Activated CD4-positive, alpha-beta T cell treated with anti-CD3 and anti-CD28 coated beads for 48 hours (primary cell): Measurements from ENCODE around the gene DDX41.
"Not testable (repeated sequence)": the region's sequence is repeated elsewhere in the genome, so short reads cannot be mapped to it uniquely, and the experiment has no call there.

ENCODE experiments used
- DNase-seq: peaks from one replicate; pipeline ENCODE4 v3.0.0-alpha.2; 2020

Gene DDX41

DNA sequence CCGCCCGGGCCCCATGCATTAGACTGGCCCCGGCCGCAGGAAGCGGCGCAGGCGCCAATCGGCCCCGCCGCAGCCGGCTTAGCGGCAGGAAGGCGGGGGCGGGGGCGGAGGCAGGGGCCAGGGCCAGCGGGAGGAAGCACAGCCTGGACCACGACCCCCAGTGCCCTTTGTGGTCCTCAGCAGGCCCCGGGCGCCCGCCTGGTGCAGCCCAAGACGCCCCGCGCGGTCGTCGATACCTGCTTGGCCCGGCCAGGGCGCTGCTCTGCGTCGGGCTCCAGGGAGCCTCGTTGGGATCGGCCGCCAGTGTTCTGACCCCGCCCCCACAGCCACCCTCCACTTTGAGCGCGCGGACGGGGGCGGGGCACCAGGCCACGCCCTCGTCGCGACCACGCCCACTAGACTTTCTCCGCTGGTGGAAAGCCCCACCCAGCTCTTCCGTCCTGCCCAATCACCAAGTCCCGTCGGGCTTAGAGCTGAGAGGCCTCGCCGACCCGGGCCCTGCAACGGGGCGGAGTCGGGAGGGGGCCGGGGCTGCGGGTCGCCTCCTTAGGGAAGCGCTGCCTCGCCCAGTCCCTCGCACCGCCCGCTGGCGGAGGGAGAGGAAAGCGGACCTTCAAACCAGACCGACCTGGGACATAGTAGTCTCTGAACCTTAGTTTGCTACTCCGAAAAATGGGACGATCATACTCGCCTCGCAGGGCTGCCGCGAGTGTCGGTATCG, 19.3 kb downstream of the DDX41 start, which contains the start of gene PDLIM7:
Gene PDLIM7 (minus strand): TSS at position 313 of the 721 bp plus-strand sequence. CDS start 1,092 bp downstream, outside the sequence.
- peak; percentile 97 for DNase-seq

DNA sequence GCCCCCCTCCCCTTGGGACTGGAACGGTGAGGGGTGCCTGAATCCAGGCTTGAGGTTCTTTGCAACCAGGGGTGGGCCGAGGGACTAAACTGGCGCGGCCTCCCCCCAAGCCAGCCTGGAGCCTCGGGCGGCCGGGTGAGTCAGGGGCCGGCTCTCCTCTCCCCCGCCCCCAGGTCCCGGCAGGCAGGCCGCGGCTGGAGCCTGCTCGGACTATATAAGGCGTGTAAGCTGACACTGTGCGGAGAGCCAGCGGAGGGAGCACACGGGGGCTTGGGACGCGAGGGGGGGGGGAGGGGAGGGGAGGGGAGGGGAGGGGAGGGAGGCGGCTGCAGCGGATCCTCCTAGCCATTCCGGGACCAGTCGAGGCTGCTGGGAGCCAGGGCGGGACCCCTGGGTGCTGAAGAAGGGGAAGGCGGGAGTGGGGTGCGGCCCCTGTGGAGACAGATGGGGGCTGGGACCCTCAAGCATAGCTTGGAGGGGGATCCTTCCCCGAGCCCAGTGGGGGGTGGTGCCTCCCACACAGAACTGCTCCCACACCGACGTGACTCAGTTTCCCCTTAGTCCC, 20.0 kb downstream of the DDX41 start:
- DNase-seq = no peak

DNA sequence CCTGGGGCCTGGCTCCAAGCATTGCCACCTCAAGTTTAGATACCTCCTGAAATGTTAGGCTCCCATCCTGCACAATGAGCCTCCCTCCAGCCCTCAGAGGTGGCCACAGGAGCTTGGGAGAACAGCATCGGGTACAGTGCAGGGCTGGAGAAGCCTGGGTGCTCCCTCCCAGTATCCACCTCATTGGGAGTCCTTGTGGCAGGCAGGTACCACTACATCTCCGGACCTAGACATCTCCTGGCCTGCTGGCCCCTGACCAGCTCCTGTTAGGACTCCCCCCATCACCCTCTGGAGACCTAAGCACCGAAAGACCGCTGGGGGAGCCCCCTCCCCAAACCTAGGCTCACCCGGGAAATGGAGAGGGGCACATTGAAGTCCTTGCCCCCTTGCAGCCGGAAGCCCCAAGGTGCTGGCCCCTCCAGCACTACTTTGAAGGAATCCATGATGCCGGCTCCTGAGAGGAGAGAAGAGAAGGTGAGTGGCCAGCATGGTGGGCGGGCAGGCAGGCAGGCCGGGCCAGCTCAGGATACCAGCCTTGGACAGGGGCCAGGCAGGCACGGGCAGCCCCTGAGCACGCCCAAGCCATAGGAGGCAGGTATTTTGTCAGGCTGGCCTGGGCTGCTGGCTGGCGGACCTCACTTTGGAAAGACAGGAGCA, 20.6 kb downstream of the DDX41 start:
- DNase-seq = no peak

DNA sequence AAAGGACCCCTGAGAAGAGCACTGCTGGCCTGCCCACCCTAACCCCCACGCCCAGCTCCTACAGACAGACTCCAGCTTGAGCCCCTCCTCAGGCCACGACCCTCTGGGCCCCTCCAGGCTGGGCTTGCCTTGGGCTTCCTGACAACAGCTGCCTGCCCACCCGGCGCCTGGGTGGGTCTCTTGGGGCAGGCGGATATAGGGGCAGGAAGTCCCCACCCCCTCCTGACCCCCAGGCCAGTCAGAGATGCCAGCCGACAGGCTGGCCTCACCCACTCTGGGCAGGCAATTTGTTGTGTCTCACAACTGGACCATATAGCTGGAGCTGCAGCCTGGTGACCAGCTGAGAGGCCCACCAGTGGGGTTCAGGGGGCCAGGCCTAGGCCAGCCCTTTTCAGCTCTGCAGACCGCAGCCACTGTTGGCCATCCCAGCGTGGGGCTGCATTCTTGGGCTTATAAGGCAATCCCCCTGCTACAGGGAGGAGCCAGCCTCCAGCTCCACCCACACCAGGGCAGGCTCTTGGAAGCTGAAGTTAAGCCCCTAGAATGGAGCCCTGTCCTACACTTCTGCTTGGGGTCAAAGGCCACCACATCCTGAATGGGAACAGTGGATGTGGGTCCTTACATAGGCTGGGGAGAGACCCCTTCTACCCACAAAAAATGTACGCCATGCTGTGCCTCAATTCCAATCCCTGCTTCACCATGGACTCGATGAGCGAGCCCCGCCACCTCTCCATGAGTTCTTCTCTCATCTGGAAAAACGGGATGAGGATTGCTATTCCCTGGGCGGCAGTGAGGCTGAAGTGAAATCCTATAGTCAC, 21.3 kb downstream of the DDX41 start:
- no peak for DNase-seq

DNA sequence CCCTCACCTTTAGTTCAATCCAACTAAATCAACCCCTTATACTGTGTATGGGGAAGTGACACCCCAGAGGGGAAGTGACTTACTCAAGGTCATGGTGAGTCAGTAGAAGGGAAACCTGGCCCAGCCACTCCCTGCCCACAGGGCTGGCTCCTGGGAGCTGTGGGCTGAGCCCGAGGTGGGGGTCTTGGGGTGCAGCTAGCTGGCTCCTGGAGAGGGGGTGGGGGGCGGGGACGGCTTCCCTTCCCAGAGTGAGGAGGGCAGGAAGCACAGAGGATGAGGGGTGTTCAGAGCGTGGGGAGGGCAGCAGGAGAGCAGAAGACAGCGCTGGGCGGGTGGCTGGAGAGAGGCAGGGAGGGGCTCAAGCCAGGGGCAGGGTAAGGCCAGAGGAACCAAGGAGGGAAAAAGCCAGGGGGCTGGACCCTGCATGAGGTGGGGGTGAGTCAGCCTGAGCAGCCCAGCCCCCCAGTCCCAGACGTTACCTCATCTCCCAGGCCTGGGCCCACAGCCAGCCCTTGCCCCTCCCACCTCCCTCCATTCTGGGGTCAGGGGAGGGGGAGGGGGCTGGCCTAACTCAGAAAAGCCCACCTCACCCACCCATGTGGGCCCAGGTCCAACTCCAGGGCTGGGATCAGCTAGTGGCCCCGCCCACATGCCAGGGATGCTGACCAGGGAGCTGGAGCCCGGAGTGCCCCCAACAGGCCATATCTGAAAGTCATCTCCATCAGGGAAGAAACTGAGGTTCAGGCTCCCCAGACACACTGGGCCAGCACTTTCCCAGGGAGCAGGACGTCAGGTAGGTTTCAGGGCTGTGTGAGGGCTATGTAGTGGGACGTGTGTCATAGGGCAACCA, 22.2 kb downstream of the DDX41 start:
- peak; percentile 55 for DNase-seq

DNA sequence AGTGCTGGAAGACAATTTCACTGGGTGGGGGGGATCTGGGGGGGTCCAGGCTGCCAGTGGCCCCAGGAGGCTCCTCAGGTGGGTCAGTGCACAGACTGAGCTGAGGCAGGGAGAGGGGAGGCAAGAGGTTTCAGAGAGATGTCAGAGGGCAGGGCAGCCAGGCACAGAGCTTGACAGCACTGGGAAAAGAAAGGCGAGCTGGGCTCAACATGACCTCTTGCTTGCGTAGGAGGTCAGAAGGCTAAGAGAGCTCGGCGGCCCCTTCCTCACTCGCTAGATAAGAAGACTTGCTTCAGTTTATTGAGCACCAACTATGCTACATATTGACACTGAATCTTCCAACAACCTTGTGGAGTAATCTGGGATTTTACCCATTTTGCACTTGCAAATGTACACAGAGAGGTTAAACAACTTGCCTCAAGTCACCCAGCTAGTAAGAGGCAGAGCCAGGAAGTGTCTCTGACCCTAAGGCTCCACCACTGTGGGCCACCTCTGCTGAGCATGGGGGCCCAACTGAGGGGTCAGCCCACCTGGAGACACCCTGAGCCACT, 22.9 kb downstream of the DDX41 start:
- DNase-seq = no peak

DNA sequence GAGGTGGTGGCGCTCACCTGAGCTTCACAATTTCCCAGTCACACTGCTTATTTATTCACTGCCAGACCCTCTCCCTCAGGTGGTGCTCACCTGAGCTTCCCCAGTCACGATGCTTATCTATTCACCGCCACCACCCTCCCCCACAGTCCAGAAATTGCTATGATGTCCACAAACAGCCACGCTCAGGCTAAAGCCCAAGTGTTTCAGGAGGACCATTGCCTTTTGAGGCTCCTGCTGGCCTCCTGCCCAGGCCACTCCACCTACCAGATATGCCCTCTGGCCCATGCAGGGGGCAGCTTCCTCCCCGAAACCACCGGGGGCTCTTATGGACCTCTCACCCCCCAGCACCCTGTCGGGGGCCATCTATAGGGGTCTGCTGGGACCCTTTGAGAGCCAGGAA, 23.9 kb downstream of the DDX41 start:
- no peak for DNase-seq

DNA sequence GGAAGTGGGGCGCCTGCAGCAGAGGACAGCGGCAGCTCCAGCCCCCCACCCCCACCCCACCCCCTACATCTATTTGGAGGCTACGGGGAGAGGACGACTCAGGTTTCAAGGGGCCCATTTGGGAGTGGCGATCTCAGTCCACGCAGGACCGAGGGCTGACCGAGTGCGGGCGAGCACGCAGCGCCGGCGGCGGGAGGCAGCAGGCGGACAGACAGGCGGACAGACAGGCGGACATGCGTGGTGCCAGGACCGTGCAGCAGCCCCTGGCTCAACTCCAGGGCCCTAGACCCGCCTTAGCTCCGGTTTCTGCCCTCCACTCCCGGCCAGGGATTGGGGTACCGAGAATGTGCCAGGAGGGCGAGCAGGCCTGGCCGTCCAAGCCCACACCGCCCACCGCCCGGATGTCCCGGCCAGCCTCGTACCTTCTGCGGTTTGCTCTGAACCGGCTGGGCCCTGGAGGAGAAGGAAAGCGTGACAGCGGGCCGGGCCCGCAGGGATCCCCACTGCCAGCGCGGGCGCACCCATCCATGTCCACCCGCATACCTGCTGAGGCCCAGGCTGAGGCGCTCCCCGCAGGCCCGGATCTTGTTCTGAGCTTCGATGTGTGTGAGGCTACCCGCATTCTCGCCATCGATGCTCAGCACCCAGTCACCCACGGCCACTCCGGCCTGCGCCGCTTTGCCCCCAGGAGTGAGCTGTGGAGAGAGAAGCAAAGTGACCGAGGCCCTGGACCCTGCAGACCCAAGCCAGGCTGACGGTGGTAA, 24.6 kb downstream of the DDX41 start:
- no peak for DNase-seq

DNA sequence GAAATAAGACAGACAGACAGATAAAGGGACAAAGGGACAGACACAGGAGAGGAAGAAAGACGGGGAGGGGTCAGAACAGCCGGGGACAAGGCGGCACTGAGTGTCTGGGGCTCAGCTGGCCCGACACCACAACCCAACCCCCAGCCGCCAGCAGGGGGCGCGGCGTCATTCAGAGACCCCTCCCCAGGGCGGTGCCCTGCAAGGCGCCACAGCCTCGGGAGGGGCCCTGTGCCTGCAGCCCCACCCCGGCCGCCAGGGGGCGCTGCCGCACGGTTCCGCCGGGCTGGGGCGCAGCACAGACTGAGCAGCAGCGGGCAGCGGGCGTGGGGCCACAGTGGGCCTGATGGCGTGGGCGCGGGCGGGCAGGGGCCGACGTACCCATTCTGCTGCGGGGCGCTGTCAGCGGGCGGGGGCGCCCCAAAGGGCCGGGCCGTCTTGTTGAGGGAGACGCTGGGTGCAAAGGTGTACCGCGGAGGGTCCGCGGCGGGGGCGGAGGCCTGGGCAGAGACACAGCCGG, 25.3 kb downstream of the DDX41 start:
- peak; percentile 70 for DNase-seq

DNA sequence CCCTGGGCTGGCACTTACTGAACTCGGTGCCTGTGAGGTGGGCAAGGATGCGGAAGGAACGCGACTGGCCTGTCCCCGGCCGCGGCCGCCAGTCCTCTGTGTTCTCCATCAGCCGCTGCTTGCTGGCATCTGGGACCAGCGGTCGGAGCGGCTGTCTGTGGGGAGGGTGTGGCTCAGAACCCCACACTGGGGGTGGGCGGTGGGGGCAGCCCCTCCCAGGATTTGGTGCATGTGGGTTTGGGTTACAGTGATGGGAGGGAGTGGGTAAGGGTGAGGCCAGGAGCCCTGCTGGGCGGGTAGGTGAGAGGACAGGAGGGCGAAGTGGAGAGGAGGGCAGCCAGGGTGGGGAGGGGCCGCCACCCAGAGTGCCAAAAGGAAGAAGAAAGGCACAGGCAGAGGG, 25.8 kb downstream of the DDX41 start:
- DNase-seq = no peak

DNA sequence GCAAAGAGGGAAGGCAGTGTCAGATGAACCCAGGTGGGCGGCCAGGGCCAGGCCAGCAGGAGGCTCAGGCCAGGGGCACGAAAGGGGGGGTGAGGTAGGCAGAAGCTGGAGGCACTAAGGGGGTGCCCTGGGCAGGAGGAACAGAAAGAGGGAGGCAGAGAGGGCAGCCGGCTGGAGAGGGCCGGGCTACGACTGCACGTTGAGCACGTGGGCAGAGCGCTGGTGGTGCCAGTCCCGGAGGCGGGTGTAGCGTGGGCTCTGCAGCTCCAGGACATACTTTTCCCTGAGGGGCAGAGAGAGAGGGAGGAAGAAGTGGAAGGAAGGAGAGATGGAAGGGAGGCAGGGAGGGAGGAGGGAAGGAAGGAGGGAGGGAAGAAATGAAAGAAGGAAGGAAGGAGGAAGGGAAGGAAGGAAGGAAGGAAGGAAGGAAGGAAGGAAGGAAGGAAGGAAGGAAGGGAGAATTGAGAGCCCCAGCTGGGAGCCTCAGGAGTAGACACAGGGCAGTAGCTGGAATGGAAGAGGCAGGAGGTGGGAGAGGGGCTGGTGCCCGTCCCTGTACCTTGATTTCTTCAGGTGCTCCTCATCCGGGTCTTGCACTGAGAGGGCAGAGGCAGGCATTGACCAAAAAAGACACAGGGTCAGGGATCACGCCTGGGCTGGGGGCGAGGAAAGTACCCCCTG, 26.3 kb downstream of the DDX41 start:
- no peak for DNase-seq

DNA sequence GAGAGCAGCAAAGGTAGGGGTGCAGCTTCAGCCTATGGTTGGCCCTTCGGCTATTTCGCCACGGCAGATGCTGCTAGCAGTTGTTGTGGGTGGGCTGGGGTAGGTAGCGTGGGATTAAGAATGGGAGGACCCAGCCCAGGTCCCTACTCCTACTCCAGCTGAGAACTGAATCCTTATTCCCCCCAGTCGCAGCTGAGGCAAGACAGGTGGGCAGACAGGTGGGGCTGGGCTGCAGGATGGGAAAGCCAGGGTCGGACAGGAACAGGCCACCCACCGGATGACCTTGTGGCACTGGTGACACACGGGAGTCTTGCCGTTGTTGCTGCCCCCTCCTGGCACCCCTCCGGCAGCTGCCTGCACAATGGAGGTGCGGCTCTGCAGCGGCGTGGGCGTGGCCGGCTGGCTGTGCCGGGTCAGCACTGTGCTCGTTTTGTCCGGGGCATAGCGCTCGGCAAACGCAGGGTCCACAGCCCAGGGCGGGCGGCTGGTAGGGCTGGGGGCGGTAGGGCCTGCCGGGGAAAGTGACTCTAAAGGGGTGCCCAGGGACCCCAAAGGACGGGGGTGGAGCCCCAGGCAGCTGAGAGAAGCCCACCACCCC, 27.5 kb downstream of the DDX41 start:
- DNase-seq = no peak

DNA sequence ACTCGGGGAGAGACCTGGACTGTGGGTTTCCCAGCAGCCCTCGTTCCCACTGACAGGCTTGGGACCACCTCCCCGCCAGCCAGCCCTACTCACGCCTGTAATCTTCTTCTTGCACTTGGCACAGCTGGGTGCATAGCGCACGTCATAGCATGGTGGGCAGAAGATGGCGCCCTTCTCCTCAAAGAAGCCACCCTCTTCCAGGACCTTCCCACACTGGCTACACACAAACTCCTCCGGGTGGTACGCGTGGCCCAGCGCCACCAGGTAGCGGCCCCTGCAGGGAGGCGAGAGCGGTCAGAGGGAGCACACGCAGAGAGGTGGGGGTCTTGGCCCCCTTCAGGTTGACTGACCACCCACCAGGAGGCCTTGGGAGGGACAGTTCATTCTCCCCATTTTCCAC, 28.8 kb downstream of the DDX41 start:
- no peak for DNase-seq

DNA sequence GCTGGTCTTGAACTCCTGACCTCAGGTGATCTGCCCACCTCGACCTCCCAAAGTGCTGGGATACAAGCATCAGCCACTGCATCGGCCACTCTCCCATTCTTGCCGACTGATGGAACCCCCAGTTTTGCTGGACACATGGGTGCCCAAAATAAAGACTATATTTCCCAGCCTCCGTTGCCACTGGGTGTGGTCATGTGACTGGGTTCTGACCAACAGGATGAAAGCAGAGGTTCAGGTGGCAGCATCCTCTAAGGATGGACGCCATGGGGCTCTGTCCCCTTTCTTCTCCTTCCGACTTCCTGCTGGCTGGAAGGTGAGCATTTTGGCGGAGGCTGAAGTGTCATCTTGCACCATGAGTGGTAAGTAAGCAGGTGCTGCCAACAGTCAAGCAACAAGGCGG, 29.6 kb downstream of the DDX41 start:
- no peak for DNase-seq

DNA sequence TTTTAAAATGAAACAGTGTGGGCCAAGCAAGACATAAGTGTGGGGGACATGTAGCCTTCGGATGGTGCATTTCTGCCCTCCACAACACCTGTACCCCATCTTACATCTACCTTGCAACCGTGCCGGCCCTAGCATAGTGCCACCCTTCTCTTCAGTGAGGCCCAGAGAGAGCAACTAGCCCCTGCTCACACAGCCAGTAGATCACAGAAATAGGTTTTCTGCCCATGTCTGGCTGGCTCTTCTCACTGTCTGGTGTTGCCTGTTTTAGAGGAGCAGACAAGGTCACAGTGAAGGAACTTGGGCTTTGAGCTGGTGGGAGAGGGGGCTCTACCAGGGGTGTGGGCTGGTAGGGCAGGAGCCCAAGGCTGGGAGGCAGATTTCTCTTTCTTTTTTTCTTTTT, 30.5 kb downstream of the DDX41 start:
- no peak for DNase-seq

DNA sequence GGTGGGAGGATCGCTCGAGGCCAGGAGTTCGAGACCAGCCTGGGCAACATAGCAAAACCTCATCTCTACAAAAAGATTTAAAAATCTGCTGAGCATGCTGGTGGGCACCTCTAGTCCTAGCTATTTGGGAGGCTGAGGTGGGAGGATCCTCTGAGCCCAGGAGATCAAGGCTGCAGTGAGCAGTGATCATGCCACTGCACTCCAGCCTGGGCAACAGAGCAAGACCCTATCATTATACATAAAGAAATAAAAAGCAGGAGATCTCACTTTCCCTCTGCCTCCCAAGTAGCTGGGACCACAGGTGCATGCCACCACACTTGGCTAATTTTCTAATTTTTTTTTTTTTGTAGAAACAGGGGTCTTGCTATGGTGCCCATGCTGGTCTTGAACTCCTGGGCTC, 31.0 kb downstream of the DDX41 start:
- not testable (repeated sequence) for DNase-seq

DNA sequence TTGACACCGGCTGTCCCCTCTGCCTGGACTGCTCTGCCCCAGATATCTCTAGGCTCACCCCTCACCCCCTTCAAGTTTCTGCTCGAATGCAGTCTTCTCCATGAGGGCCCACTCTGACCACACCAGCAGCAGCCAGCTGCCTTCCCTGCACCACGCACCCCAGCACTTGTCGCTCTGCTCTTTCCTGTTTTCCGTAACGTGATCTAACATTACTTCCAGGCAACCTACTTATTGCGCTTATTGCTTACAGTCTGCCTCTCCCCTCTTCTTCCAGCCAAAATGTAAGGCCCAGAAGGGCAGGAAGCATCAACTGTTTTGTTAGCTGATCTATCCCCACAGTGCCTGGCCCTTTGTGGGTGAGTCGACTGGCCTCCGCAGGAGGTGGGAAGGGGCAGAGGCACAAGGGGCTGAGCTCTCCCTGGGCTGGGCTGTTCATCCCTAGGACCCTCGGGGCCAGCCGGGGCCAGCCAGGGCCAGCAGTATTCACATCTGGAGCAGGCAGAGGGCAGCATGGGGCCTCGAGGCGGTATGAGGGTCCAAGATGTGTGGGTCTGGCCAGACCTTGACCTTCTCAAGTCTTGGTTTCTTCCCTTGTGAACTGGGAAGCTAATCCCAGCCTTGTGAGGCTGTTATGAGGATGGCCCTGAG, 31.7 kb downstream of the DDX41 start:
- no peak for DNase-seq

DNA sequence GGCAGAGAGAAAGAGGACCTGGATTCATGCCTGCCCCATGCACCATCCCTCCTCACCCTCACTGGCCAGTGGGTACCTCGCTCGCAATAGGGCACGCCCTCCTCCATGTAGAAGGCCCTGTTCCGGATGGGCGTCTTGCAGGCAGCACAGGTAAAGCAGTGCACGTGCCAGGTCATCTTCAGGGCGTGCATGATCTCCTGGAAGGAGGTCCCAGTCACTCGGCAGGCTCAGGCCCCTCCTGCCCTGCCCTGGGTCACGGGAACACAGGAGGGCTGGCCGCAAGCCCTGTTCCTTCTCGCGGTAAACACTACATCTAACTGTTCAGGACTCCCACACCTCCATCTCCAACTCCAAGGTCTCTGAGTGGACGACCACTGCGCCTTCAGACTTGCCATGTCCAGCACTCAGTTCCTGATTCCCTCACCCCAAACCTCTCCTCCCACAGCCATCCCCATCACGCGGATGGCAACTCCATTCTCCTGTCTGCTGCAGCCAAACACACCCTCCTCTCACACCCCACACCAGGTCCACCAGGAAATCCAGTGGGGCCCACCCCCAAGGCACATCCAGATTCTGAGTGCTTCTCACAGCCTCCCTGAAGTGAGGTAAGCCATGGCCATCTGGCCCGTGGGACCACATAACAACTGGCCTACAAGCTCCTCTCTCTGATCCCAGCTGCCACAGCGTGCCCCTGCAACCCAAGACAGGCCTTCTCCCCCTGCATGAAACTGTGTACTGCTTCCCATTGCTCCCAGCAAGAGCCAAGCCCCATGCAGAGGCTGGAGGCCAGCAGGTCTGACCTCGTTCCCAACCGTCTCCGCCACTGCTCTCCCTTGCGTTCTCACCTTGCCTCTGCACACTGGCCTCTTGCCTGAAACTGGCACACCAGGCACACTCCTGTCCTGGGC, 32.5 kb downstream of the DDX41 start:
- DNase-seq = no peak
